ENCODE data around the gene ARHGAP1.

ARHGAP1 gene

GRCh38 chr11:46639197-46639839, 61.1 kb downstream of the ARHGAP1 start:
- no peak overlapping the region for H2AFZ ChIP-seq (ENCODE audit: insufficient read depth, low read length, poor library complexity)
- H3K36me3 ChIP-seq (ENCODE audit: control insufficient read depth in 1 of 2, insufficient read depth in 2 of 2, low read length in 2 of 2), result peaks cover 1 to 8% of the 10 kb centered on the region in 2 experiments
- no peak overlapping the region for H3K14ac ChIP-seq (ENCODE audit: low read length)
- no peak overlapping the region for H3K4me3 ChIP-seq (ENCODE audit: low read depth, low read length)
- H3K4ac ChIP-seq (ENCODE audit: low read depth, low read length), result no peak overlapping the region
- no peaks in the 10 kb centered on the region for H3K4me1 ChIP-seq (ENCODE audit: control insufficient read depth in 1 of 2, insufficient read depth in 2 of 2, low read length in 2 of 2)
- no peak overlapping the region for H2BK5ac ChIP-seq (ENCODE audit: low read depth, low read length, poor library complexity)
- no peak overlapping the region for H3K4me2 ChIP-seq (ENCODE audit: low read length)
- WGBS (ENCODE audit: extremely low coverage, insufficient coverage, insufficient read length), result no CpG with 5 or more reads among the region's 7 CpGs
- H3K27me3 ChIP-seq (ENCODE audit: insufficient read depth, low read length), result no peaks in the 10 kb centered on the region
- no peak overlapping the region for H3K23ac ChIP-seq (ENCODE audit: low read length)
- no peak overlapping the region for H3K9ac ChIP-seq (ENCODE audit: low read length)
- no peak overlapping the region for H2BK12ac ChIP-seq (ENCODE audit: low read length)
- no peak overlapping the region for H4K91ac ChIP-seq (ENCODE audit: low read depth, low read length)
- H3K79me2 ChIP-seq (ENCODE audit: control insufficient read depth, insufficient read depth, low read length, poor library complexity), result no peaks in the 10 kb centered on the region
- no peaks in the 10 kb centered on the region for H3K9me3 ChIP-seq (ENCODE audit: insufficient read depth, low read depth, low read length)
- no peak overlapping the region for H3K18ac ChIP-seq (ENCODE audit: low read length)
- no peak overlapping the region for H2BK120ac ChIP-seq (ENCODE audit: insufficient read depth, low read length, poor library complexity)
- no peak for DNase-seq
- H2AK5ac ChIP-seq (ENCODE audit: low read length), result no peak overlapping the region
- no peaks in the 10 kb centered on the region for H3K79me1 ChIP-seq (ENCODE audit: low read length)
- no peak overlapping the region for H4K12ac ChIP-seq (ENCODE audit: low read depth, low read length)
- no peak overlapping the region for H4K8ac ChIP-seq (ENCODE audit: low read depth, low read length)
- no peak overlapping the region for H3K27ac ChIP-seq (ENCODE audit: low read depth, low read length)

- Histone ChIP-seq H2AFZ (ENCODE audit: insufficient read depth, low read length, poor library complexity) (no peak overlapping the region), H3K9ac (ENCODE audit: low read length) (no peak overlapping the region), H2BK120ac (ENCODE audit: insufficient read depth, low read length, poor library complexity) (no peak overlapping the region), H4K91ac (ENCODE audit: low read depth, low read length) (no peak overlapping the region), H3K4me3 (ENCODE audit: low read depth, low read length) (no peak overlapping the region), H4K12ac (ENCODE audit: low read depth, low read length) (no peak overlapping the region), H4K8ac (ENCODE audit: low read depth, low read length) (no peak overlapping the region), H3K79me1 (ENCODE audit: low read length) (no peaks in the 10 kb centered on the region), H3K27ac (ENCODE audit: low read depth, low read length) (no peak overlapping the region), H3K4ac (ENCODE audit: low read depth, low read length) (no peak overlapping the region), H2BK5ac (ENCODE audit: low read depth, low read length, poor library complexity) (no peak overlapping the region), H3K4me1 (ENCODE audit: control insufficient read depth in 1 of 2, insufficient read depth in 2 of 2, low read length in 2 of 2) (no peaks in the 10 kb centered on the region), H3K14ac (ENCODE audit: low read length) (no peak overlapping the region), H2BK12ac (ENCODE audit: low read length) (no peak overlapping the region), H3K23ac (ENCODE audit: low read length) (no peak overlapping the region), H3K36me3 (ENCODE audit: control insufficient read depth in 1 of 2, insufficient read depth in 2 of 2, low read length in 2 of 2) (peaks cover 3 to 4% of the 10 kb centered on the region in 2 experiments), H3K79me2 (ENCODE audit: control insufficient read depth, insufficient read depth, low read length, poor library complexity) (no peaks in the 10 kb centered on the region), H3K4me2 (ENCODE audit: low read length) (no peak overlapping the region), H3K9me3 (ENCODE audit: insufficient read depth, low read depth, low read length) (no peaks in the 10 kb centered on the region), H3K18ac (ENCODE audit: low read length) (no peak overlapping the region), H2AK5ac (ENCODE audit: low read length) (no peak overlapping the region), H3K27me3 (ENCODE audit: insufficient read depth, low read length) (no peaks in the 10 kb centered on the region)
- DNase-seq, result no peak
- no CpG with 5 or more reads among the region's 5 CpGs for WGBS (ENCODE audit: extremely low coverage, insufficient coverage, insufficient read length)
Measured at GRCh38 chr11:46637546-46637945, 62.9 kb downstream of the ARHGAP1 start.

- H2AFZ ChIP-seq (ENCODE audit: insufficient read depth, low read length, poor library complexity), result no peak overlapping the region
- DNase-seq, result no peak
- no CpG with 5 or more reads among the region's 5 CpGs for WGBS (ENCODE audit: extremely low coverage, insufficient coverage, insufficient read length)
- H3K27me3 ChIP-seq (ENCODE audit: insufficient read depth, low read length), result no peaks in the 10 kb centered on the region
- H3K36me3 ChIP-seq (ENCODE audit: control insufficient read depth in 1 of 2, insufficient read depth in 2 of 2, low read length in 2 of 2), result peaks cover 6 to 7% of the 10 kb centered on the region in 2 experiments
- no peak overlapping the region for H4K91ac ChIP-seq (ENCODE audit: low read depth, low read length)
- no peak overlapping the region for H3K4me2 ChIP-seq (ENCODE audit: low read length)
- no peaks in the 10 kb centered on the region for H3K4me1 ChIP-seq (ENCODE audit: control insufficient read depth in 1 of 2, insufficient read depth in 2 of 2, low read length in 2 of 2)
- no peaks in the 10 kb centered on the region for H3K9me3 ChIP-seq (ENCODE audit: insufficient read depth, low read depth, low read length)
- no peaks in the 10 kb centered on the region for H3K79me1 ChIP-seq (ENCODE audit: low read length)
- no peaks in the 10 kb centered on the region for H3K79me2 ChIP-seq (ENCODE audit: control insufficient read depth, insufficient read depth, low read length, poor library complexity)
- no peak overlapping the region for H2BK12ac ChIP-seq (ENCODE audit: low read length)
- no peak overlapping the region for H3K14ac ChIP-seq (ENCODE audit: low read length)
- H3K18ac ChIP-seq (ENCODE audit: low read length), result no peak overlapping the region
- no peak overlapping the region for H2AK5ac ChIP-seq (ENCODE audit: low read length)
- H3K23ac ChIP-seq (ENCODE audit: low read length), result no peak overlapping the region
- no peak overlapping the region for H4K8ac ChIP-seq (ENCODE audit: low read depth, low read length)
- H3K9ac ChIP-seq (ENCODE audit: low read length), result no peak overlapping the region
- no peak overlapping the region for H3K27ac ChIP-seq (ENCODE audit: low read depth, low read length)
- no peak overlapping the region for H2BK120ac ChIP-seq (ENCODE audit: insufficient read depth, low read length, poor library complexity)
- no peak overlapping the region for H2BK5ac ChIP-seq (ENCODE audit: low read depth, low read length, poor library complexity)
- no peak overlapping the region for H3K4ac ChIP-seq (ENCODE audit: low read depth, low read length)
- H3K4me3 ChIP-seq (ENCODE audit: low read depth, low read length), result no peak overlapping the region
- H4K12ac ChIP-seq (ENCODE audit: low read depth, low read length), result no peak overlapping the region
Measured at GRCh38 chr11:46635557-46636139, 64.8 kb downstream of the ARHGAP1 start.

GRCh38 chr11:46633291-46634217, 66.9 kb downstream of the ARHGAP1 start:
- Histone ChIP-seq H3K18ac (ENCODE audit: low read length) (no peak overlapping the region), H2BK12ac (ENCODE audit: low read length) (no peak overlapping the region), H2BK120ac (ENCODE audit: insufficient read depth, low read length, poor library complexity) (no peak overlapping the region), H3K4me3 (ENCODE audit: low read depth, low read length) (no peak overlapping the region), H3K4me1 (ENCODE audit: control insufficient read depth in 1 of 2, insufficient read depth in 2 of 2, low read length in 2 of 2) (no peaks in the 10 kb centered on the region), H3K23ac (ENCODE audit: low read length) (no peak overlapping the region), H3K79me2 (ENCODE audit: control insufficient read depth, insufficient read depth, low read length, poor library complexity) (no peaks in the 10 kb centered on the region), H3K27me3 (ENCODE audit: insufficient read depth, low read length) (no peaks in the 10 kb centered on the region), H4K8ac (ENCODE audit: low read depth, low read length) (no peak overlapping the region), H3K9ac (ENCODE audit: low read length) (no peak overlapping the region), H3K4ac (ENCODE audit: low read depth, low read length) (no peak overlapping the region), H3K79me1 (ENCODE audit: low read length) (no peaks in the 10 kb centered on the region), H4K12ac (ENCODE audit: low read depth, low read length) (no peak overlapping the region), H2AK5ac (ENCODE audit: low read length) (no peak overlapping the region), H3K36me3 (ENCODE audit: control insufficient read depth in 1 of 2, insufficient read depth in 2 of 2, low read length in 2 of 2) (peaks cover 7 to 9% of the 10 kb centered on the region in 2 experiments), H2BK5ac (ENCODE audit: low read depth, low read length, poor library complexity) (no peak overlapping the region), H3K27ac (ENCODE audit: low read depth, low read length) (no peak overlapping the region), H3K14ac (ENCODE audit: low read length) (no peak overlapping the region), H2AFZ (ENCODE audit: insufficient read depth, low read length, poor library complexity) (no peak overlapping the region), H3K4me2 (ENCODE audit: low read length) (no peak overlapping the region), H3K9me3 (ENCODE audit: insufficient read depth, low read depth, low read length) (no peaks in the 10 kb centered on the region), H4K91ac (ENCODE audit: low read depth, low read length) (no peak overlapping the region)
- no CpG with 5 or more reads among the region's 22 CpGs for WGBS (ENCODE audit: extremely low coverage, insufficient coverage, insufficient read length)
- no peak for DNase-seq

All from trophoblast cell (in vitro differentiated cells and primary cell).